ENCODE results near the gene NCKAP5.

Gene NCKAP5

GRCh38 chr2:132857319-132857718, 710.9 kb downstream of the NCKAP5 start:
- TF ChIP-seq TCF12 (IDR thresholded peaks at IDR 0.05; ENCODE audit: low read depth) (no peak), TEAD4 (IDR thresholded peaks at IDR 0.05) (no peak), CEBPB (IDR thresholded peaks at IDR 0.05) (no peak), FOXM1 (IDR thresholded peaks at IDR 0.05; ENCODE audit: borderline replicate concordance, low read depth) (no peak), ZBTB7A (IDR thresholded peaks at IDR 0.05; ENCODE audit: low read depth) (no peak), EP300 (IDR thresholded peaks at IDR 0.05; ENCODE audit: borderline replicate concordance) (no peak), CREB1 (IDR thresholded peaks at IDR 0.05; ENCODE audit: low read depth) (no peak)

DNA sequence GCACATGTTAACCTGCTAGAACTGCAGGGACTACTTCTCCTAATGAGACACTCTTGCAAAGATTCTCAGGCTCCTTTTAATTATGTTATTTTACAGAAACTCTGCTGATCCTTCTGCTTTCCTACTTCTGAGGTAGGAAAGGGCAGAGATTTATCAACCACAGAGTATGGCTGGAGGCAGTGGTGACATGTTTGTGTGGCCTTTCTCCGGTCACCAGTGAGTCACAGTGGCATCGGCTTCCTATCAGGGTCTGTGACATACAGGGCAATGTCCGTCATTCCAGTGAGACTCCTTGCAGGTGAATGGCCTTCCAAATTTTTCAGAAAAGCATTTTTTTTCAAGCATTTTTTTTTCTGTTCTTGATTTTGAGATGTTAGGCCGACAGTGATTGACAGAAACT, 717.6 kb downstream of the NCKAP5 start:
- TF ChIP-seq TCF12 (IDR thresholded peaks at IDR 0.05; ENCODE audit: low read depth), result no peak
- no peak for TF ChIP-seq USF1 (IDR thresholded peaks at IDR 0.05)
- no peak for TF ChIP-seq TEAD4 (IDR thresholded peaks at IDR 0.05)
- no peak for TF ChIP-seq CREB1 (IDR thresholded peaks at IDR 0.05; ENCODE audit: low read depth)
- TF ChIP-seq YY1 (IDR thresholded peaks at IDR 0.05; ENCODE audit: low read depth), result no peak
- TF ChIP-seq EP300 (IDR thresholded peaks at IDR 0.05; ENCODE audit: borderline replicate concordance), result no peak
- TF ChIP-seq ZBTB7A (IDR thresholded peaks at IDR 0.05; ENCODE audit: low read depth), result no peak

GRCh38 chr2:132849118-132849517, 719.1 kb downstream of the NCKAP5 start:
- TF ChIP-seq CREB1 (IDR thresholded peaks at IDR 0.05; ENCODE audit: low read depth) (no peak), REST (IDR thresholded peaks at IDR 0.05; ENCODE audit: low read depth) (no peak), TCF12 (IDR thresholded peaks at IDR 0.05; ENCODE audit: low read depth) (no peak), TAF1 (IDR thresholded peaks at IDR 0.05; ENCODE audit: low read depth) (no peak), CEBPB (IDR thresholded peaks at IDR 0.05) (no peak), EGR1 (IDR thresholded peaks at IDR 0.05) (no peak), TEAD4 (IDR thresholded peaks at IDR 0.05) (no peak), EP300 (IDR thresholded peaks at IDR 0.05; ENCODE audit: borderline replicate concordance) (no peak), ZBTB7A (IDR thresholded peaks at IDR 0.05; ENCODE audit: low read depth) (no peak), USF1 (IDR thresholded peaks at IDR 0.05) (no peak), YY1 (IDR thresholded peaks at IDR 0.05; ENCODE audit: low read depth) (no peak), RAD21 (IDR thresholded peaks at IDR 0.05; ENCODE audit: low read depth) (no peak), NFIC (IDR thresholded peaks at IDR 0.05) (no peak), FOXM1 (IDR thresholded peaks at IDR 0.05; ENCODE audit: borderline replicate concordance, low read depth) (no peak)
- TF ChIP-seq, protein P1, sequence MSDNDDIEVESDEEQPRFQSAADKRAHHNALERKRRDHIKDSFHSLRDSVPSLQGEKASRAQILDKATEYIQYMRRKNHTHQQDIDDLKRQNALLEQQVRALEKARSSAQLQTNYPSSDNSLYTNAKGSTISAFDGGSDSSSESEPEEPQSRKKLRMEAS (IDR thresholded peaks at IDR 0.05), result no peak

DNA sequence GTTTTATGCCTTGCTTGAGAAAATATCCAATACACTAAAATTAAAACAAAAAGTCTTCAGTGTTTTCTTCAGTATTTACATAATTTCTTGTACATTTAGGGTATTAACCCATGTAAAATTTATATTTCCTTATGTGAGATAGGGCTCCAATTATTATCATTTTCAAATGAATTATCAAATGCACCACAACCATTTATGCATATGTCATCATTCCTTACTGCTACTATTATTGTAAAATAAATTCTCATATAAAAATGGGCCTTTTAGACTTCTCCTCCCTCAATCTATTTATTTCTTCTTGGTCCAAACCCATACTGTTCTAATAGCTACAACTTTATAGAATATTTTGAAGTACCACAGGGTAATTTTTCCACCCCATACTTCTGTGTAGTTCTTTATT, 722.9 kb downstream of the NCKAP5 start:
- TF ChIP-seq TCF12 (IDR thresholded peaks at IDR 0.05; ENCODE audit: low read depth) (no peak), TEAD4 (IDR thresholded peaks at IDR 0.05) (no peak), RAD21 (IDR thresholded peaks at IDR 0.05; ENCODE audit: low read depth) (no peak), USF1 (IDR thresholded peaks at IDR 0.05) (no peak), CEBPB (IDR thresholded peaks at IDR 0.05) (no peak), EGR1 (IDR thresholded peaks at IDR 0.05) (no peak)
- TF ChIP-seq, protein P1 (IDR thresholded peaks at IDR 0.05), result no peak

- no peak for TF ChIP-seq EGR1 (IDR thresholded peaks at IDR 0.05)
Measured at GRCh38 chr2:132844585-132844984, 723.7 kb downstream of the NCKAP5 start.

DNA sequence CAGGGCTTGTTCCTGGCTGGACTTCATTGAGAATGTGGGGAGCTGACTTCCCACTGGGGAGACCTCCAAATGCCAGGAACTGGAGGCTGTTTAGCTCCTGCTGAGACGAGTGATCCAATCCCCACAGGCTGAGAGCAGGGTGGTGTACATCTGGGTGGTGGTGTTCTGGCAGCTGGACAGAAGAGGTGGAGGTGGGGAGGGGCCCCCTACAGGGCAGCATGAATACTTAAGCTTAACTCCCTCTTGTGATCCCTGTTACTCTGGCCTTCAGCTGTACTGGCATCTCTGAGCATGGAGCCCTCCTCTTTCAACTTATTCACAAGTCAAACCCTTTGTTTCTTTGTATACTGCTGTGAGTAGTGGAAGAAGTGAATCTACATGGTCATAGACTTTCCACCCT, 730.5 kb downstream of the NCKAP5 start:
- no peak for TF ChIP-seq CEBPB (IDR thresholded peaks at IDR 0.05)
- no peak for TF ChIP-seq EP300 (IDR thresholded peaks at IDR 0.05; ENCODE audit: borderline replicate concordance)
- no peak for TF ChIP-seq FOXM1 (IDR thresholded peaks at IDR 0.05; ENCODE audit: borderline replicate concordance, low read depth)
- TF ChIP-seq TAF1 (IDR thresholded peaks at IDR 0.05; ENCODE audit: low read depth), result no peak
- TF ChIP-seq CREB1 (IDR thresholded peaks at IDR 0.05; ENCODE audit: low read depth), result no peak
- TF ChIP-seq YY1 (IDR thresholded peaks at IDR 0.05; ENCODE audit: low read depth), result no peak
- TF ChIP-seq TCF12 (IDR thresholded peaks at IDR 0.05; ENCODE audit: low read depth), result no peak
- TF ChIP-seq REST (IDR thresholded peaks at IDR 0.05; ENCODE audit: low read depth), result no peak
- TF ChIP-seq, protein P1 (IDR thresholded peaks at IDR 0.05), result no peak
- TF ChIP-seq TEAD4 (IDR thresholded peaks at IDR 0.05), result no peak
- TF ChIP-seq ZBTB7A (IDR thresholded peaks at IDR 0.05; ENCODE audit: low read depth), result no peak
- TF ChIP-seq EGR1 (IDR thresholded peaks at IDR 0.05), result no peak
- no peak for TF ChIP-seq RAD21 (IDR thresholded peaks at IDR 0.05; ENCODE audit: low read depth)
- no peak for TF ChIP-seq USF1 (IDR thresholded peaks at IDR 0.05)
